Activated gamma-delta T cell treated with anti-CD3 and anti-CD28 coated beads, Interleukin-2, amount 50 U/mL, for 16 hours (primary cell): ENCODE results near the gene DNM2.
"Not testable (repeated sequence)": the region's sequence is repeated elsewhere in the genome, so short reads cannot be mapped to it uniquely, and the experiment has no call there.

Experiments used
- DNase-seq: peaks from one replicate; pipeline ENCODE4 v3.0.0-alpha.2; 2020; ENCODE audit warnings: low read depth

The DNM2 gene

DNA sequence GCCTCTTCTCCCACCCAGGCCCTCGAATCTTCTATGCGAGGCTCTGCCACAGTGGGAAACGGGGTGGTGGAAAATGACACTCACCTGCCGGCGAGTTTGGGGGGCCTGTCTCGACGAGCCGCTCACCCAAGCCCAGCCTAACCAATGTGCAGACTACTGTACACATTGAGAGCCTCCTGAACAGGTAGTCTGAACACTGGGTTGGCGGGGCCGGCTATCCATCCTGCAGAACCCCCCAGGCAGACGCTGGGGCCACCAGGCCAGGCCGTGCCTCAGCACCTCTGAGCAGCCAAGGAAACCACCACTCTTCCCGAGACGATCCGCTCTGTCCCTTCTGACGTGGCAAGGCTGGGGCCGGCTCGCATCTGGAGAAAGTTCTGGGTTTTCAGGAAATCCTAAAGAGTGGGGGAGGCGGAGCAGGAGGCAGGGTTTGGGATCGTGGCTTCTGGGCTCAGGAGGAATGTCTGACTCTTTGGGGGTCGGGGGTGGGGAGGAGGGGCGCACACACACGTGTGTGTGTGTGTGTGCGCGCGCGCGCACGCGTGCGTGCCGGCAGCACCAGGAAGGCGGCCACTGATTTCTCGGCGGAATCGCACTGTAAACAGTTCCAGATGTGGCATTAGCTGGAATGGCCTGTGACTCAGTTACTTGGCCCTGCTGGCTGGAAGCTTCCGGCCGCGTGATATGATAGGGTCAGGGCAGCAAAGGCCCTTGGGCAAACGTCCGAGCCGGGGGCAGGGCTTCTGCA is 99.6 kb downstream of the DNM2 start:
- DNase-seq = no peak

DNA sequence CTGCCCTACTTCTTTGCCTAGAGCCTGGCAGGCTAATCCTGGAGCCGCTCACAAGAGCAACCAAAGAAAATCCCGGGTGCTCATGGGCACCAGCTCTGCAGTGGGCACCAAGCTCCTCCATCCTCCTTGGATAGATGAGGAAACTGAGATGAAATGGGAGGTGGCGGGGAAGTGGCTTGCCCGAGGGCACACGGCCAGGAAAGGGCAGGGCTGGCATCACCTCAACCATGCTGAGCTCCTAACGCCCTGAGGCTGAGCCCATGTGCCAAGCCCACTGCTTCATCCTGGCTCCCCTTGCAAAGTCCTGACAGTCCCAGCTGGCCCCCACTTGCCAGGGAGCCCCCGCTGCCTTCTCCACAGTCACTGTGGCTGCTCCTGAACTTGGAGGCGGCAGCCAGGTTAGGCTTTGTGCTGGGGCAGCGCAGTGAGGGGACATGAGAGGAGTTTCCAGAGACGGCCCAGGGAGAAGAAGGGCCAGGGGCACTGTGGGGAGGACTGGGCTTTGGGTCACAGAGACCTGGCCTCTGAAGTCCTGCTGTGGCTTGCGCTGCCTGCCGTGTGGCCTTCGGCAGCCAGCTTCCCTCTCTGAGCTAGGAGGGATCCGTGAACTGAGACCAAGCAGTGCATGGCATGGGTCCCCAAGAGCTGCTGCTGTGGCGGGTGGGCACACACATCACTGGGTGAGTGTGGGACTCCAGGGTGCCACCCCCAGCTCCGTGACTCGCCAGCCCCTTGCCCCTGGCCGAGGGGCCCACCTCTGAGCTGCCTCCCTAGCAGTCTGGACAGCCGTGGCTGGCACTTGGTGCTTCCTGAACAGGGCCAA is 100.6 kb downstream of the DNM2 start:
- DNase-seq = no peak

GRCh38 chr19:10819124-10820060 is 101.5 kb downstream of the DNM2 start:
- DNase-seq = no peak

- no peak for DNase-seq
Observed at GRCh38 chr19:10820173-10820572, 102.3 kb downstream of the DNM2 start.

DNA sequence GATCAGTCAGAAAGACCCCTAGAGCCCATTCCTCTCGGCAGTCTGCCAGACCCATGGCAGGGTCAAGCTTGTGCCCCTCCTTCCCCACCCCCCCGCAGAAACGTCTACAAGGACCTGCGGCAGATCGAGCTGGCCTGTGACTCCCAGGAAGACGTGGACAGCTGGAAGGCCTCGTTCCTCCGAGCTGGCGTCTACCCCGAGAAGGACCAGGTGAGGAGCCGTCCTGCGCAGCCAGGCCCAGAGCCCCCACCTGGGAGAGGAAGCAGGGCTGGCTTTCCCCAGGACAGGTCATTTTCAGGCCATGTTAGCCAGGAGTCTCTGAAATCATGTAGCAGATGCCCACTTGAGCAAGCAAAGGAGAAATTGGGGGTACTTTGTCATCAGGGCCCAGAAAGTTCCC is 105.8 kb downstream of the DNM2 start:
- DNase-seq = no peak

- no peak for DNase-seq
Observed at GRCh38 chr19:10826231-10826630, 108.4 kb downstream of the DNM2 start.

GRCh38 chr19:10826846-10827245 is 109.0 kb downstream of the DNM2 start:
- no peak for DNase-seq

DNA sequence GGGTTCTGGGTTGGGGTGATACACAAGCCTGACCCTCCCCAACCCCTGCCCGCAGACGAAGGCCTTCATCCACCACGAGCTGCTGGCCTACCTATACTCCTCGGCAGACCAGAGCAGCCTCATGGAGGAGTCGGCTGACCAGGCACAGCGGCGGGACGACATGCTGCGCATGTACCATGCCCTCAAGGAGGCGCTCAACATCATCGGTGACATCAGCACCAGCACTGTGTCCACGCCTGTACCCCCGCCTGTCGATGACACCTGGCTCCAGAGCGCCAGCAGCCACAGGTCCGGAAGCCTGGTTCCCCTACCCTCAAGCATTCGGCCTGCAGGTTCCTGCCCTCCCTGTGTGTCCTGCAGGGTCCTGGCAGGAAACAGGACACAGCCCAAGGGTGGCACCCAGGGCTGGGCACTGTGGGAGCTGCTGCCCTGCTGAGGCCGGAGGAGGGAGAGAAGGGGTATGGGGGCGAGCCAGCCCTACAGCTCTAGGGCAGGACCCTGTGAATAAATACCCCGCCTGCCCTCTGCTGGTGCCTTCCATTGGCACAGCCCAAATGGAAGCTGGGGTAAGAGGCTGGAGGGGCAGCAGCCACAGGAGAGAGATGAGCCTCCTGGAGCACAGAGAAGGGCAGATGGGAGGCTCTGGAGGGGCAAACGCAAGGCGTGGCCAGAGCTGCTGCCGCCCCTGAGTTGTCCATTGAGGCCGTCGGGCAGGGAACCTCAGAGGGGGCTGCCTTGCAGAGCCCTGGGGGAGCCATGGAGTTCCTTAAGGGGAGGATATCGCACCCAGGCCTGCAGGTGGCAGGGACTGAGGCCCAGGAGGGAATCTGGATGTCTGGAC is 111.3 kb downstream of the DNM2 start:
- DNase-seq = no peak

DNA sequence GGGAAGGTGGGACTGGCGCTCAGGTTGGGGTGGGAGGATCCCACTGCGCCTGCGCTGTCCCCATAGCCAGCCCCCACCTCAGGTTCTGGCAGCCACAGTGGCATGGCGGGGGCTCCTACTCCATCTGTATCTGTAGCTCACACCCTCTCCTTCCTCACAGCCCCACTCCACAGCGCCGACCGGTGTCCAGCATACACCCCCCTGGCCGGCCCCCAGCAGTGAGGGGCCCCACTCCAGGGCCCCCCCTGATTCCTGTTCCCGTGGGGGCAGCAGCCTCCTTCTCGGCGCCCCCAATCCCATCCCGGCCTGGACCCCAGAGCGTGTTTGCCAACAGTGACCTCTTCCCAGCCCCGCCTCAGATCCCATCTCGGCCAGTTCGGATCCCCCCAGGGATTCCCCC is 112.1 kb downstream of the DNM2 start:
- DNase-seq = no peak

- no peak for DNase-seq
Observed at GRCh38 chr19:10830370-10830769, 112.5 kb downstream of the DNM2 start.

DNA sequence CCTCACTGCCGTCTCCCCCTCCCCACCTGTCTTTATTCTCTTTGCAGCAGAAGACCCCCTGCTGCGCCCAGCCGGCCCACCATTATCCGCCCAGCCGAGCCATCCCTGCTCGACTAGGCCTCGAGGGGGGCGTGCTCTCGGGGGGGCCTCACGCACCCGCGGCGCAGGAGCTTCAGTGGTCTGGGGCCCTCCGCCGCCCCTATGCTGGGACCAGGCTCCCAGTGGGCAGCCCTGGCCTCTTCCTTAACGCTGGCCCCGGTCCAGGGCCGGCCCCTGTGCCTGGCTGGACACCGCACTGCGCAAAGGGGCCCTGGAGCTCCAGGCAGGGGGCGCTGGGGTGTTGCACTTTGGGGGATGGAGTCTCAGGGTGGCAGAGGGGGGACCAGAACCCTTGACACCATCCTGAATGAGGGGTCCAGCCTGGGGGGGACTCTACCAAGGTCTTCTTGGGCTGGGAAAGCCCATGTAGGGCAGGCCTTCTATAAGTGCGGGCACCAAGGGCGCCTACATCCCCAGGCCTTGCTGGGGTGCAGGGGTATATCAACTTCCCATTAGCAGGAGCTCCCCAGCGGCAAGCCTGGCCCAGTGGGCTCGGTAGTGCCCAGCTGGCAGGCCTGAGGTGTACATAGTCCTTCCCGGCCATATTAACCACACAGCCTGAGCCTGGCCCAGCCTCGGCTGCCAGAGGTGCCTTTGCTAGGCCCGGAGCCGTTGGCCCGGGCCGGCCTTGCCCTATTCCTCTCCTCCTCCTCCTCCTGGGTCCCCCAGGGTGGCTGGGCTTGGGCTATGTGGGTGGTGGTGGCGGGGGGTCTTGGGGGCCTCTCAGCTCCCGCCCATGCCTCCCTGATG is 113.3 kb downstream of the DNM2 start:
- no peak for DNase-seq

- no peak for DNase-seq
Observed at GRCh38 chr19:10831987-10832938, 114.4 kb downstream of the DNM2 start.

DNA sequence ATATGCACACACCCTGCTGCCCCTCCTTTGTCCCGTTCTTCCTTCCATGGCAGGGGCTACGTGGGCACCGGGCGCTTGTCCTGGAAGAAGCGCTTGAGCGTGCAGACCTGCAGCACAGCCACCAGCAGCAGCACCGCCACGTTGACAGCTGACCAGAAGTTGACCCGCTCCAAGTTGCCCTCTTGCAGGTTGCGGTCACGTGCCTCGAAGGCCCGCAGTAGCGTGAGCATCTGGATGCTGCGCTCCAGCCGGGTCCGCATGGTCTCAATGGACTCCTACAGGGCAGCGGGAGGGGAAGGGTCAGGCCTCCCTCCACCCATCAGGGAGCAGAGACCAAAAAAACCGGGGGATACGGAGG is 115.0 kb downstream of the DNM2 start:
- no peak for DNase-seq

DNA sequence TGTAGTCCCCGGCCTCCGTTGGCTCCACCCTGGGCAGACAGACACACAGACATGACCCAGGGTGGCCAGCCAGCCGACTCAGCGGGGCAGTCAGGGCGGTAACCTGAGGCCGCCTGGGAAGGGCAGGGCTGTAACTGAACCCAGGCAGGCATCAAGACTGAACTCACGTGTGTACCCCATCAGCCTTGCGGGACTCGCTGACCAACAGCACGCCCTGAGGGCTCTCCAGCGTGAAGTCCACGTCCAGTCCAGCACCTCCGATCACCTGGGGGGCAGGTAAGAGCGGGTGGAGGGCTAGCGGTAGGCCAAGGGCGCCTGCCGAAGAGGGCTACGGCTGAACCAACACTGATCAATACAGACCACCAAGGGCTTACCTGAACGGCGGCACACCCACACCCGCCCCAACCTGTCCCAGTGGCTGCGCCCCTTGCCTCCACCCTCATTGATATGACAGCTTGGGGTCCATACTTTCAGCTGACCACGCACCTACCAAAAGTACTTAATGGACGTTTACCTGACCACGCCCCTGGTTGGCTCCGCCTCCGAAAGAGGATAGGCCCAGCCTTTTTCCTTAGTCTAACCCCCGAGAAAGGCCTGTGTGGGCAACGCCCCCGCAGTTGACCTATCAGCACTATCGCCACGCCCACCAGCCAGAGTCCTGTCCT is 117.3 kb downstream of the DNM2 start:
- DNase-seq = no peak

DNA sequence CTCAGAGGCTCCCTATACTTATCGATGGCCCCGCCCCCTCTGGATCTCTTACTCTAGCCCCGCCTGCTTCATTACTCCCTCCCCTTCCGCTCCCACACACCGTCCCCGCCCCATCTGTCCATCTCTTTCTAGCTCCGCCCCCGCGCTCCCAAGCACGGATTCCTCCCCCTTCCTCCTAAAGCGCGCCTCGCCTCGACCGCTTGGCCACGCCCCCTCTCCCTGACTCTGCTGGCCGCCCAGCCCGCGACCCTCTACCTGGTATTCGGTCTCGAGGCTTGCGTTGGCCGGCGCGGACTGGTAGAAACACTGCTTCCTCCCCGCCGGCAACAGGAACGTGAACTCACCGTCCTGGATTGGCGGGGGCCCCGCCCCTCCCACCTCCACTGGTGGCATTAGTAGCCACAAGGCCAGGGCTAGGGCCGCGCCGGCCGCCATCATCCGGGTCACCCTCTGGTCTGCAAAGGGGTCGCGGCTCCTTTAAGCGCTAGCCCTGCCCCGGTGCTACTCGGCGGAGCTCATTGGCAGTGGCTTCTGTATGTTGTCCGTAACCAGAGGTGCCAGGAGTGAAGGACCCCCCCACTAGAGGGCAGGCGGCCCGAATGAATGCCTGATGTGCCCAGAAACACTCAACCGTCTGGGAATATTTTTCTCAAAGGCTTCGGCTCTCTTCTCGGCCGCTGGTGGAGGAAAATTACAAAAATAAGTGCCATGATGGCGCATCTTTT is 118.0 kb downstream of the DNM2 start, which contains the start of gene TMED1:
Gene TMED1, minus strand, starts transcription at position 459 of the 725 bp plus-strand sequence. Its CDS starts 21 bp downstream, at position 438.
- peak; percentile 89 for DNase-seq

- peak; percentile 66 for DNase-seq
Observed at GRCh38 chr19:10836479-10837330, 118.8 kb downstream of the DNM2 start.

DNA sequence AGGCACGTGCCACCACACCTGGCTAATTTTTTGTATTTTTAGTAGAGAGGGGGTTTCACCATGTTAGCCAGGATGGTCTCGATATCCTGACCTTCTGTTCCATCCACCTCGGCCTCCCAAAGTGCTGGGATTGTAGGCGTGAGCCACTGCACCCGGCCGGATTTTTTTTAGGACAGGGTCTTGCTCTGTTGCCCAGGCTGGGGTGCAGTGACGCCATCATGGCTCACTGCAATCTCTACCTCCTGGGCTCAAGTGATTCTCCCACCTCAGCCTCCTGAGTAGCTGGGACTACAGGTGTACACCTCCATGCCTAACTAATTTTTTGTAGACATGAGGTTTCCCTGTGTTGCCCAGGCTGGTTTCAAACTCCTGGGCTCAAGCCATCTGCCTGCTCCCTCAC is 119.8 kb downstream of the DNM2 start:
- DNase-seq = not testable (repeated sequence)
